GM21576 (cell line): ENCODE measurements around the gene CCDC186.

ENCODE experiments used
- ATAC-seq: cut with Tn5 transposase; IDR thresholded peaks from one replicate; pipeline ENCODE4 v1.9.1; 2021; ENCODE audit warnings: mild to moderate bottlenecking, moderate library complexity; ENCODE audit not compliant: unreplicated experiment

The CCDC186 gene

GRCh38 chr10:114173921-114174694 is at the start of gene CCDC186:
CCDC186 (minus strand) TSS chr10:114174203; CDS start chr10:114163268, 10,935 bp downstream.
- ATAC-seq: peak; percentile 99

GRCh38 chr10:114223066-114223465 is 49.1 kb upstream of the CCDC186 start:
- ATAC-seq: no peak

GRCh38 chr10:114221235-114221634 is 47.2 kb upstream of the CCDC186 start:
- ATAC-seq: no peak

GRCh38 chr10:114220281-114220680 is 46.3 kb upstream of the CCDC186 start:
- no peak for ATAC-seq

GRCh38 chr10:114215033-114215432 is 41.0 kb upstream of the CCDC186 start:
- ATAC-seq: no peak

- no peak for ATAC-seq
These were observed 38.1 kb upstream of the CCDC186 start for GRCh38 chr10:114212153-114212552.

- no peak for ATAC-seq
These were observed 34.3 kb upstream of the CCDC186 start for GRCh38 chr10:114208351-114208750.

GRCh38 chr10:114207349-114207748 is 33.3 kb upstream of the CCDC186 start:
- ATAC-seq: no peak

- no peak for ATAC-seq
These were observed 32.9 kb upstream of the CCDC186 start for GRCh38 chr10:114206902-114207301.

- no peak for ATAC-seq
These were observed 28.8 kb upstream of the CCDC186 start for GRCh38 chr10:114202812-114203211.

- ATAC-seq: no peak
These were observed 25.2 kb upstream of the CCDC186 start for GRCh38 chr10:114199239-114199638.

- peak; percentile 88 for ATAC-seq
These were observed 21.1 kb upstream of the CCDC186 start for GRCh38 chr10:114195079-114195478.

- ATAC-seq: no peak
These were observed 15.7 kb upstream of the CCDC186 start for GRCh38 chr10:114189700-114190099.

GRCh38 chr10:114188900-114189299 is 14.9 kb upstream of the CCDC186 start:
- no peak for ATAC-seq

- ATAC-seq: peak; percentile 80
These were observed 14.0 kb upstream of the CCDC186 start for GRCh38 chr10:114188001-114188400.

- no peak for ATAC-seq
These were observed 10.3 kb upstream of the CCDC186 start for GRCh38 chr10:114184276-114184675.

GRCh38 chr10:114183563-114183962 is 9.6 kb upstream of the CCDC186 start:
- no peak for ATAC-seq

GRCh38 chr10:114181971-114182370 is 8.0 kb upstream of the CCDC186 start:
- no peak for ATAC-seq

- no peak for ATAC-seq
These were observed 6.9 kb upstream of the CCDC186 start for GRCh38 chr10:114180937-114181336.

GRCh38 chr10:114179747-114180146 is 5.7 kb upstream of the CCDC186 start:
- no peak for ATAC-seq

GRCh38 chr10:114179148-114179547 is 5.1 kb upstream of the CCDC186 start, which contains the start of gene TDRD1:
TDRD1 (plus strand) TSS chr10:114179353; CDS start chr10:114187832, 8,479 bp downstream.
- no peak for ATAC-seq

- ATAC-seq: no peak
These were observed 2.5 kb upstream of the CCDC186 start for GRCh38 chr10:114176511-114176910.

GRCh38 chr10:114175667-114176066 is 1.7 kb upstream of the CCDC186 start:
- no peak for ATAC-seq
